Testis (tissue), 3 donors: Measurements from ENCODE around the gene ANKRD33B. TPM values are rescaled to one million over a fixed set of nuclear protein-coding genes. Genes with fewer than 3 reads are reported as not detected.
"Not testable (repeated sequence)": the region's sequence is repeated elsewhere in the genome, so short reads cannot be mapped to it uniquely, and the experiment has no call there.

ENCODE experiments used
- DNase-seq: peaks from one replicate; pipeline ENCODE4 v3.0.0-alpha.2; 2019
- H3K27ac ChIP-seq, 2 donors: fragments of 200-600 bp; sonication (generic); one replicate each; pipeline ENCODE4 v1.5.1; 2019
- H3K27me3 ChIP-seq: fragments of 200-600 bp; sonication (generic); one replicate; pipeline ENCODE4 v1.5.1; 2019
- H3K36me3 ChIP-seq: fragments of 200-600 bp; sonication (generic); one replicate; pipeline ENCODE4 v1.5.1; 2017; ENCODE audit warnings: low read depth; ENCODE audit errors: missing control alignments
- H3K4me1 ChIP-seq: fragments of 200-600 bp; sonication (generic); one replicate; pipeline ENCODE4 v1.5.1; 2019
- H3K4me3 ChIP-seq, 2 donors: fragments of 200-600 bp; sonication (generic); one replicate each; pipeline ENCODE4 v1.5.1; 2017 to 2019
- H3K9me3 ChIP-seq: fragments of 200-600 bp; sonication (generic); one replicate; pipeline ENCODE4 v1.5.1; 2017
- POLR2A ChIP-seq: fragments of 450-650 bp; IDR thresholded peaks from one replicate; pipeline ENCODE4 v1.6.1; 2017; ENCODE audit warnings: antibody characterized with exemption, mild to moderate bottlenecking, moderate library complexity
- WGBS, 2 donors: methylation state at CpG; one replicate each; pipeline ENCODE4 v1.1.5; 2018; 5-methylcytosine and 5-hydroxymethylcytosine counted together
- intact Hi-C: fragments of 100-400 bp; cut with DNase I; formaldehyde crosslinking; loops from one replicate; pipeline ENCODE4 v1.15.1; 2023; ENCODE audit warnings: low total_unique reads
- polyA plus RNA-seq: library from polyadenylated mRNA; stranded (reverse); fragments of 350-450 nt; fragmentation: Illumina TruSeq; extraction: RNeasy Lipid Tissue Mini Kit (QIAGEN cat#74804); gene quantifications from one replicate; pipeline ENCODE4 v1.2.3, GENCODE V29; 2014; ENCODE audit warnings: low read depth, low replicate concordance; ENCODE audit not compliant: insufficient read depth
- total RNA-seq, 2 donors: library from RNA; depleted of rRNA; stranded (reverse); fragments of >200 nt; gene quantifications; one replicate each; pipeline ENCODE4 v1.2.3, GENCODE V29; 2016
- TF ChIP-seq, protein P1 (sequence below), 3 experiments: fragments of 450-650 bp in 2 of 3; fragments of 200-600 bp in 1 of 3; sonication (generic) in 1 of 3; IDR thresholded peaks; one replicate each; pipeline ENCODE4 v1.5.1; 2016 to 2019; ENCODE audit warnings: antibody characterized with exemption in 3 of 3, mild to moderate bottlenecking in 2 of 3, moderate library complexity in 1 of 3

The ANKRD33B gene
- total and polyA plus RNA-seq, 3 donors from 2014 or later: 3.7 to 5.8 (median 5.6) TPM

DNA sequence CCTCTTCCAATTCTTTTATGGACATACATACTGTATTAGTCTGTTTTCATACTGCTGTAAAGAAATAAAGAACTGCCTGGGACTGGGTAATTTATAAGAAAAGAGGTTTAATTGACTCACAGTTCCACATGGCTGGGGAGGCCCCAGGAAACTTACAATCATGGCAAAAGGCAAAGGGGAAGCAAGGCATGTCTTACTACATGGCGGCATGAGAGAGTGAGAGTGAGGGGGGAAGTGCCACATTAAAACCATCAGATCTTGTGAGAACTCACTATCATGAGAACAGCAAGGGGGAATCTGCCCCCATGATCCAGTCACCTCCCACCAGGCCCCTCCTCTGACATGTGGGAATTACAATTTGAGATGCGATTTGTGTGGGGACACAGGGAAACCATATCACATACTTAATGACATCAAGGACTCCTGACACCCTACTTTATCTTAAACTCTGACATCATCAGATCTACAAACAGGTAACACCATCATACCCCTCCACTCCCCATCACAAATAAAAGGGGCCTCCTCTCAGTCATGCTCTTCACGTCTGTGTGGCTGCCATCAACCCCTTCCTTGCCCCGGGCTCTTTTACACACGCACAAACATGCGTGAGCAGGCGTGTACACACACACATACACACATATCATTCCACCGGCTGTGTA lies 9.7 kb downstream of the ANKRD33B start:
- DNase-seq: no peak
- H3K9me3 ChIP-seq: no peaks in the 10 kb centered on the region
- TF ChIP-seq, protein P1, sequence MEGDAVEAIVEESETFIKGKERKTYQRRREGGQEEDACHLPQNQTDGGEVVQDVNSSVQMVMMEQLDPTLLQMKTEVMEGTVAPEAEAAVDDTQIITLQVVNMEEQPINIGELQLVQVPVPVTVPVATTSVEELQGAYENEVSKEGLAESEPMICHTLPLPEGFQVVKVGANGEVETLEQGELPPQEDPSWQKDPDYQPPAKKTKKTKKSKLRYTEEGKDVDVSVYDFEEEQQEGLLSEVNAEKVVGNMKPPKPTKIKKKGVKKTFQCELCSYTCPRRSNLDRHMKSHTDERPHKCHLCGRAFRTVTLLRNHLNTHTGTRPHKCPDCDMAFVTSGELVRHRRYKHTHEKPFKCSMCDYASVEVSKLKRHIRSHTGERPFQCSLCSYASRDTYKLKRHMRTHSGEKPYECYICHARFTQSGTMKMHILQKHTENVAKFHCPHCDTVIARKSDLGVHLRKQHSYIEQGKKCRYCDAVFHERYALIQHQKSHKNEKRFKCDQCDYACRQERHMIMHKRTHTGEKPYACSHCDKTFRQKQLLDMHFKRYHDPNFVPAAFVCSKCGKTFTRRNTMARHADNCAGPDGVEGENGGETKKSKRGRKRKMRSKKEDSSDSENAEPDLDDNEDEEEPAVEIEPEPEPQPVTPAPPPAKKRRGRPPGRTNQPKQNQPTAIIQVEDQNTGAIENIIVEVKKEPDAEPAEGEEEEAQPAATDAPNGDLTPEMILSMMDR (IDR thresholded peaks at IDR 0.05): no peak
- TF ChIP-seq POLR2A: no peak
- no peak overlapping the region for H3K27ac ChIP-seq
- 91 to 93% methylated on average over 8 of the region's 8 CpGs for WGBS, 2 donors
- H3K36me3 ChIP-seq: no peaks in the 10 kb centered on the region
- intact Hi-C loops: no loop called here
- no peaks in the 10 kb centered on the region for H3K4me1 ChIP-seq
- no peaks in the 10 kb centered on the region for H3K27me3 ChIP-seq
- H3K4me3 ChIP-seq: no peak overlapping the region

DNA sequence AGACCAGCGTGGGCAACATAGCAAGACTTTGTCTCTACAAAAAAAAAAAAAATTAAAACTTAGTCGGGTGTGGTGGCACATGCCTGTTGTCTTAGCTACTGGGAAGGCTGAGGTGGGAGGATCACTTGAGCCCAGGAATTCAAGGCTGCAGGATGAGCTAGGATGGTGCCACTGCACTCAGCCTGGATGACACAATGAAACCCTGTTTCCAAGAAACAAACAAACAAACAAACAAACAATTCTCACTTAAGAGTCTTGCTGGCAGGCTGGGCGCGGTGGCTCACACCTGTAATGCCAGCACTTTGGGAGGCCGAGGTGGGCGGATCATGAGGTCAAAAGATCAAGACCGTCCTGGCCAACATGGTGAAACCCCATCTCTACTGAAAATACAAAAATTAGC lies 11.0 kb downstream of the ANKRD33B start:
- DNase-seq, H3K4me1 ChIP-seq, H3K36me3 ChIP-seq, intact Hi-C loops, H3K27me3 ChIP-seq, H3K9me3 ChIP-seq, H3K4me3 ChIP-seq, H3K27ac ChIP-seq: not testable (repeated sequence)
- 91 to 94% methylated on average over 6 of the region's 7 CpGs for WGBS, 2 donors

DNA sequence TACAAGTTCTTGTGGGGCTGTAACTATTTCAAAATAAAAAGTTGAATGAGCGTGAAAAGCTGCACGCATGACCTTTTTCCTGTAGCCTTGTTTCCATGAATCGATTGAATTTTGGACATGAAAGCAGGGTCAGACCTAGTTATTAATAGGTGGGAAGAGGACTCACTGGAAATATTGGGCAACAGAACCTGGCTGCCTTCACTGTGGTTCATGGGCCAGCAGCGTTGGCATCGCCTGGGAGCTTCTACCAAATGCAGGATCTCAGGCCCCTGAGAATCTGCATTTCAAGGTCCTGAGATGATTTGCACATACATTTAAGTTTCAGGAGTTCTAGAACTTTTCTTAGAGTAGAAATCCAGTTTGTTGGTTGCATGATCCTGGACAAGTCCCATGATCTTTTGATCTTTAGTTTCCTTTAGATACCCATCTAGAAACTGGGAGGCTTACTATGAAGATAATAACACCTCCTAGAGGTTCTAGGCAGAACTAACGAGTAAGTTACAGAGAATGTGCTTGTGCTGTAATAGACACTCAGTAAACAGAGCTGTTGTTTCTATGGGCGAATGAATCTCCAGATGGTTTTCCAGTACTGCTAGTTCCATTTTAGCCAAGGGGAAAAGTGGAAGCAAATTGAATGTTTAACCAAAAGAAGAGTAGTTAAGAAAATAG lies 12.4 kb downstream of the ANKRD33B start:
- intact Hi-C loops: no loop called here
- H3K4me1 ChIP-seq: no peaks in the 10 kb centered on the region
- 92 to 93% methylated on average over 7 of the region's 7 CpGs for WGBS, 2 donors
- no peak overlapping the region for H3K27ac ChIP-seq
- H3K27me3 ChIP-seq: no peaks in the 10 kb centered on the region
- no peak for TF ChIP-seq POLR2A
- TF ChIP-seq, protein P1 (IDR thresholded peaks at IDR 0.05): no peak
- peak; percentile 3 for DNase-seq
- no peak overlapping the region for H3K4me3 ChIP-seq
- no peaks in the 10 kb centered on the region for H3K9me3 ChIP-seq
- H3K36me3 ChIP-seq: no peaks in the 10 kb centered on the region

DNA sequence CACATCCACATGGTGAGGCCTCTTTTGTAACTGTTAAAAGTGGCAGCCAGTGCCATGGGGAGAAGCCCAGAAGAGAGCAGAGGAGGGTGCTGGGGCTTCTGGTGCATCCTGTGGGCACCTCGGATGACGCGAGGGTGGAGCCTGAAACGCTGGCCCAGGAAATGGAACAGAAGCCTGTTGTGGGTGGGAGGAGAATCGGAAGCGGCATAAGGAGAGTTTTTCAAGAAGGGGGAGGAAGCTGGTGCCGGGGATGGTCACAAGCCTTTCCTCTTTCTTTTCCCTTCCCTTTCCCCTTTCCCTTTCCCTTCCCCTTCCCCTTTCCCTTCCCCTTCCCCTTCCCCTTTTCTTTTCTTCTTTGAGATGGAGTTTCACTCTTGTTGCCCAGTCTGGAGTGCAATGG lies 12.9 kb downstream of the ANKRD33B start:
- intact Hi-C loops: no loop called here
- no peaks in the 10 kb centered on the region for H3K36me3 ChIP-seq
- H3K4me3 ChIP-seq: no peak overlapping the region
- H3K27me3 ChIP-seq: no peaks in the 10 kb centered on the region
- no peaks in the 10 kb centered on the region for H3K4me1 ChIP-seq
- 79 to 83% methylated on average over 7 of the region's 7 CpGs for WGBS, 2 donors
- H3K9me3 ChIP-seq: no peaks in the 10 kb centered on the region
- H3K27ac ChIP-seq: no peak overlapping the region
- TF ChIP-seq, protein P1 (IDR thresholded peaks at IDR 0.05): no peak
- no peak for TF ChIP-seq POLR2A
- peak; percentile 6 for DNase-seq

DNA sequence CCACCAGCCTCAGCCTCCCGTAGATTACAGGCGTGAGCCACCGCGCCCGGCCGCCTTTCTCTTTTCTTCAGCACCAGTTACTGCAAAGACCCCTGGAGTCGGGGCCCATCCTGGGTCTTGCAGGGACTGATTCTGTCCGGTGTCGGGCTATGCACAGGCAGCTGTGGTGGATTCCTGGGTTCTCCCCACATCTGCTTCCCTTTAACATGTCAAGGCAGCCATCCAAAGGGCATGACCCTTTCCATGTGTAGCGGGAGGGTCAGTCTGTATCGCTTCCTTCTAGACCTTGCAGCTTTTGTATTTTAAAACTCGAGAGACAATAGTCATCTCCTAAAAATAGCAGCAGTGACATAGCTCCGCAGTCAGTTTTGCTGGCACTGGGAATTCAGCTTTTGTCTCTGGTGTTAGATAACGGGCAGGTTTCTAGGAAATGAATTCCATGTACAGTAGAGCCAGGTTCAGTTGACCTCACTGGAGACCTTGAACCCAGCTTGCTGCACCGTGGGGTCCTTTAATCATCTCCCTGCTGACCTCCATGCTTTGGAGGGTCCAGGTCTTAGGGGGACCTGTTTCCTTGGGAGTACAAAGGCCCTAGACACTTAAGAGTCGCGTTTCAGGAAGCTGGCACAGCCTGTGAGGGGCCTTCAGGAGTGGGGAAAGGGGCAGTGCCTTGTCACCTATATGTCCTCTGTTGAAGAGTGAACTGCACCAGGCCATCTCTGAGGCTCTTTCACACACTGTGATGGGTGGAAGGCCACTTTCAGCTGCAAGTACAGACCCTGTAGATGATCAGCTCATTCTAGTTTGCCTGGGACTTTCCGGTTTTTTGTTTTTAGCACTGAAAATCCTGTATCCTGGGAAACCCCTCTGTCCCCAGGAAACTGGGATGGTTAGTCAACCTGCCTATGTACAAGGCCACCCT lies 13.8 kb downstream of the ANKRD33B start:
- peak; percentile 13 for DNase-seq
- Histone ChIP-seq H3K36me3 (no peaks in the 10 kb centered on the region), H3K9me3 (no peaks in the 10 kb centered on the region), H3K4me3 (no peak overlapping the region), H3K27ac (no peak overlapping the region), H3K27me3 (no peaks in the 10 kb centered on the region), H3K4me1 (no peaks in the 10 kb centered on the region)
- 65 to 69% methylated on average over 15 to 18 of the region's 18 CpGs for WGBS, 2 donors
- intact Hi-C loops: no loop called here
- TF ChIP-seq, protein P1 (IDR thresholded peaks at IDR 0.05): no peak
- TF ChIP-seq POLR2A: no peak
